Esophagus (tissue), 2 donors: ENCODE data around the gene MSMP. TPM values are rescaled to one million over a fixed set of nuclear protein-coding genes. Genes with fewer than 3 reads are reported as not detected.

ENCODE experiments used
- H3K27ac ChIP-seq, 2 donors: one replicate each; pipeline ENCODE4 v1.5.1; 2013; ENCODE audit warnings: low read depth in 2 of 2, mild to moderate bottlenecking in 2 of 2, inconsistent platforms in 1 of 2, low read length in 1 of 2, moderate library complexity in 1 of 2
- H3K27me3 ChIP-seq, 2 donors: one replicate each; pipeline ENCODE4 v1.6.1; 2013; ENCODE audit warnings: low read length in 2 of 2, control low read depth in 1 of 2, mild to moderate bottlenecking in 1 of 2; ENCODE audit not compliant: insufficient read depth in 2 of 2, control insufficient read depth in 1 of 2
- H3K36me3 ChIP-seq, 2 donors: one replicate each; pipeline ENCODE4 v1.6.1; 2013; ENCODE audit warnings: low read length in 1 of 2; ENCODE audit not compliant: control insufficient read depth in 2 of 2, insufficient read depth in 2 of 2
- H3K4me1 ChIP-seq, 2 donors: one replicate each; pipeline ENCODE4 v1.6.1; 2013; ENCODE audit warnings: low read length in 1 of 2; ENCODE audit not compliant: control insufficient read depth in 2 of 2, insufficient read depth in 2 of 2
- H3K4me3 ChIP-seq, 2 donors: one replicate each; pipeline ENCODE4 v1.5.1; 2013; ENCODE audit warnings: low read length in 2 of 2, mild to moderate bottlenecking in 2 of 2, low read depth in 1 of 2, moderate library complexity in 1 of 2
- H3K9me3 ChIP-seq, 2 donors: one replicate each; pipeline ENCODE4 v1.6.1; 2013; ENCODE audit warnings: mild to moderate bottlenecking in 2 of 2, low read depth in 1 of 2, low read length in 1 of 2, moderate library complexity in 1 of 2; ENCODE audit not compliant: control insufficient read depth in 2 of 2, insufficient read depth in 1 of 2
- WGBS, 2 donors: extraction: QIAGEN DNeasy Blood & Tissue Kit; methylation state at CpG; one replicate each; pipeline ENCODE4 v1.1.7; 2013; 5-methylcytosine and 5-hydroxymethylcytosine counted together
- polyA plus RNA-seq, 2 donors: library from polyadenylated mRNA; stranded (reverse); fragments of 200-250 nt; gene quantifications; one replicate each; pipeline ENCODE4 v1.2.3, GENCODE V29; 2013
- donor health status: healthy with polysubstance abuse.
- donor health status: Bipolar disorder and iron deficiency.

Gene MSMP
- polyA plus RNA-seq, 2 donors = 0.06 TPM; not detected in 1

DNA sequence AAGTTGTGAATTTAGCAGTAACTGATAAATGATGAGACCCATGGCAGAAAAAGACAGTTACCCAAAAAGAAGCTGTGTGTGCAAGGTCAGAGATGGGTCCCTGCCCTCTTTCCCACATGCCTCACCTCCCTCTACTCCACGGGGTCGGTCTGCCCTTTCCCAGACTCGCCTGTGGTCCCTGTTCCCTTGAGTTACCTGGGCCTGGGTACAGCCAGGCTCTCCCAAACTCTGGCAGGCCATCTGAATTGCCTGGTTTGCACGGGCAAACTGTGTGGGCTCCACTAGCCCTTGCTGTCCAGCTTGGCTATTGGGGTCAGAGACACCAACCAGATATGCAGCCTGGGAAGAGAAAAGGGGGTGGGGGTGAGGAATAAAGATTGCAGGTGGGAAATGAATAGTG is 45.9 kb downstream of the MSMP start:
- Histone ChIP-seq H3K4me1 (no peaks in the 10 kb centered on the region), H3K9me3 (no peaks in the 10 kb centered on the region), H3K27ac (no peak overlapping the region), H3K36me3 (peaks cover 57 to 75% of the 10 kb centered on the region in 2 donors), H3K4me3 (no peak overlapping the region), H3K27me3 (no peaks in the 10 kb centered on the region)
- 93 to 96% methylated on average over 4 of the region's 4 CpGs for WGBS, 2 donors

DNA sequence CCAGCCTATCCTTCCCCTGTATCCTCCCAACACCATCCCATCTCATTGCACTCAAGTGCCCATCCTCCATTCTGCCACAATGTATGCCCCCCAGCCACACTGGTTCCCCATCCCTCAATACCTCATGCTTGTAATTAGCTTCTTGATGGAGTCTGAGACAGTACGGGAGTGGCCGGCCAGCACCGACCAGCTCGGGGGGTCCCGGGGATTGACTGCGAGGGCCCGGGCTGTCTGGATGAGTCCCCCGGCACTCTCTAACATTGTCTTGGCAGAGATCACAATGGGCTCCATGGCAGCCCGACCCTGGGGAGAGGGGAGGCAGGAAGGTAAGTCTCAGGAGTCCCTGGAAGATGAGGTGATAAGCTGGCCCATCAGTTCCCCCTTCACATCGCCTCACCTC is 47.1 kb downstream of the MSMP start:
- H3K27me3 ChIP-seq = no peaks in the 10 kb centered on the region
- no peaks in the 10 kb centered on the region for H3K4me1 ChIP-seq
- no peak overlapping the region for H3K4me3 ChIP-seq
- H3K36me3 ChIP-seq = peaks cover 59 to 75% of the 10 kb centered on the region in 2 donors
- H3K9me3 ChIP-seq = no peaks in the 10 kb centered on the region
- H3K27ac ChIP-seq = no peak overlapping the region
- 87 to 90% methylated on average over 10 of the region's 10 CpGs for WGBS, 2 donors

DNA sequence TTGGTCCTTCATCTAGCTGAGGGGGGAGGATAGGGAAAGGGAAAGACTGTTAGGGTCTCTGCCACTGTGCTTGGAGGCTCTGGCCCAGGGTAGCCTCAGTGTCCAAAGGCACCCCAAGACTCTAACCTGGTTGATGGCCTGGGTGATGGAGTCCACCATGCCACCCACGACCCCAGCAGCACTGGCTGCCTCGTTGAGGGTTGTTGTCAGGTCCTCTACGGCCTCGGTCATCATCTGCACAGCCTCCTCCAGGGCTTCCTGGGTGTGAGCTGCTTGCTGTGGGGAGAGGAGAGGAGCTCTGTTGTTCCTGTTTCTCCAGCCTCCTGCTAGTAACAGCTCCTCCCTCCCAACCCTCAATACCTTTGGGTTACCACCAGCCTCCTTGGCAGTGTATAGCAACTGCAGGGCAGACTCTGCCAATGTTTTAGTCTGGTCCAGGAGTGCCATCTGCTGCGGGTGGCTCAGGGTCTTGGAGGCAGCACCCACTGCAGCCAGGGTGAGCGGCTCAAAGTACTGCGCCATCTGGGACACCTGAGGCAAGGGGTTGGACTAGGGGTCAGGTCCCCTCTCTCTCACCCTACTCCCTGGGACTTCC is 48.1 kb downstream of the MSMP start:
- Histone ChIP-seq H3K4me3 (no peak overlapping the region), H3K27me3 (no peaks in the 10 kb centered on the region), H3K36me3 (peaks cover 53 to 70% of the 10 kb centered on the region in 2 donors), H3K27ac (no peak overlapping the region), H3K4me1 (no peaks in the 10 kb centered on the region), H3K9me3 (no peaks in the 10 kb centered on the region)
- 92 to 93% methylated on average over 7 of the region's 7 CpGs for WGBS, 2 donors

DNA sequence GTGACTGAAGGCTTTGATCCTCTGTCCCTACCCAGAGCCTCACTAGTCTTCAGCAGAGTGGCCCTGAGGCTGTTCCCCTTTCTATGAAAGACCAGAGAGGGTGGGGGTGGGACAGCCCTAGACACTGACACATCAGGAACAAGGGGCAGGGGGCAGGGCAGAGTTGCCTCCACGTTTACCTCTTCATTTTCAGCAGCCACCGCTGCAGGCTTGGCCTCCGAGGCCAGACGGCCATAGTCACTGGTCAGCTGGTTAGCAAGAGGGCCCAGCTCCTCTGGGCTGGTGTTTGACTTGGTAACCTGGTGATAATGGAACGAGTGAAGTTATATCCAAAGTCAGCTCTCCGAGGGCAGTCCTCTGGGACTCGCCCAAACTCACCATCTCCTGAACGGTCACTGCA is 48.7 kb downstream of the MSMP start:
- Histone ChIP-seq H3K36me3 (peaks cover 50 to 67% of the 10 kb centered on the region in 2 donors), H3K4me1 (no peaks in the 10 kb centered on the region), H3K4me3 (no peak overlapping the region), H3K27me3 (no peaks in the 10 kb centered on the region), H3K9me3 (no peaks in the 10 kb centered on the region), H3K27ac (no peak overlapping the region)
- 74 to 77% methylated on average over 8 of the region's 8 CpGs for WGBS, 2 donors

DNA sequence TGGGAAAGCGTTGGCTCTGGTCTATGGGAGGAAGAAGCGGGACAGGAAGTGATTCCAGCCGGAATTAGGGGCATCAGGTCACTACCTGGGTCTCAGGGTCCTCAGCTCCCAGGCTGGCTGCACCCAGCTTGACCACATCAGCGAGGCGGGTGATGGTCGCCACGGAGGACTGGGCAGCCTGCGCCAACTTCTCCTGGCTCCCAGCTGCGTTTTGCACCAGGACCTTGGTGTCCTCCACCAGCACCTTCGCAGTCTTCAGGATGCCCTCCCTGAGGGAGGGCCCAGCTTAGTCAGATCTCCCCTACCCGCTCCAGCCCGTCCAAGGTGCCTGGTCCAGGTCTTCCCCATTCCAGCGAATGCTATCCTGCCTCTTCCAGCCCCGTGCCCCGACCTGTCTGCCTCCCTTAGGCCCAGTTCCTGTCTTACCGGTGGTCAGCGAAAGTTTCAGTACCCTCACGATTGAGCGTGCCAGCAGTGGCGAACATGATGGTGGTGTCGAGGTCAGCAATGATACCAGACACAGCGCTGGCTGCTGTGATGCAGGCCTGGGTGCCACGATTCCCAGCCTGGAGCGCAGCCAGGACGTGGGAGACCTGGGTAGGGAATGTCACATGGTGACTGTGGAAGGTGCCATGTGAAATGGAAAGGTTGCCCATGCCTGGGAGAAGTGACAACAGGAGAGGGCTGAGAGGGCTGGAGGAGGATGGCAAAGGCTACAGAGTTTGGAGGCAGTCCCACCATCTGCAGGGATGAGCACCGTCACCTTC is 50.0 kb downstream of the MSMP start:
- Histone ChIP-seq H3K36me3 (peaks cover 51 to 79% of the 10 kb centered on the region in 2 donors), H3K9me3 (no peaks in the 10 kb centered on the region), H3K27ac (no peak overlapping the region), H3K27me3 (no peaks in the 10 kb centered on the region), H3K4me1 (peaks cover 0 to 3% of the 10 kb centered on the region in 2 donors), H3K4me3 (no peak overlapping the region)
- WGBS, 2 donors = 94 to 96% methylated on average over 26 of the region's 26 CpGs

Other genes with a start within 250 kb of the MSMP start
- gene TESK1, start 149.0 kb downstream of the MSMP start, polyA plus RNA-seq = 10 to 100 TPM; 15.3 to 22.7 TPM
- under 1 TPM; 0.26 to 0.29 TPM for gene CD72, start 135.9 kb downstream of the MSMP start, polyA plus RNA-seq
- gene SIT1, start 103.3 kb downstream of the MSMP start, polyA plus RNA-seq = under 1 TPM; 0.75 to 0.88 TPM
- 100 to 1,000 TPM in 1 of 2 donors, 1 to 10 TPM in 1; 3.3 to 333 TPM for gene RMRP, start 96.3 kb downstream of the MSMP start, polyA plus RNA-seq
- gene CCDC107, start 96.0 kb downstream of the MSMP start, polyA plus RNA-seq = 10 to 100 TPM; 17.3 to 21.1 TPM
- 1 to 10 TPM; 2.4 to 4.0 TPM for gene ARHGEF39, start 89.1 kb downstream of the MSMP start, polyA plus RNA-seq
- gene CA9, start 80.3 kb downstream of the MSMP start, polyA plus RNA-seq = under 1 TPM; 0.18 to 0.94 TPM
- 1,000 to 10,000 TPM; 1,007 to 1,288 TPM for gene TPM2, start 64.4 kb downstream of the MSMP start, polyA plus RNA-seq
- 10 to 100 TPM; 53.2 to 89.5 TPM for gene TLN1, start 22.1 kb downstream of the MSMP start, polyA plus RNA-seq
- 10 to 100 TPM; 10.5 to 13.6 TPM for gene CREB3, start 21.6 kb downstream of the MSMP start, polyA plus RNA-seq
- 10 to 100 TPM; 26.7 to 45.8 TPM for gene GBA2, start 5.0 kb downstream of the MSMP start, polyA plus RNA-seq
- 1 to 10 TPM; 5.3 to 6.3 TPM for gene RGP1, start 5.0 kb downstream of the MSMP start, polyA plus RNA-seq
- 1 to 10 TPM; 3.8 to 5.1 TPM for gene NPR2, start 37.3 kb upstream of the MSMP start, polyA plus RNA-seq
- gene SPAG8, start 58.0 kb upstream of the MSMP start, polyA plus RNA-seq = under 1 TPM; 0.52 to 0.57 TPM
- gene HINT2, start 60.8 kb upstream of the MSMP start, polyA plus RNA-seq = 10 to 100 TPM; 43.1 to 45.0 TPM
- gene FAM221B, start 74.5 kb upstream of the MSMP start, polyA plus RNA-seq = not detected
- 1 to 10 TPM; 2.2 to 3.0 TPM for gene TMEM8B, start 75.0 kb upstream of the MSMP start, polyA plus RNA-seq
- not detected for gene OR13J1, start 116.1 kb upstream of the MSMP start, polyA plus RNA-seq
- under 1 TPM; 0.61 to 0.94 TPM for gene HRCT1, start 151.9 kb upstream of the MSMP start, polyA plus RNA-seq
- under 1 TPM; 0.29 to 0.33 TPM for gene SPAAR, start 155.2 kb upstream of the MSMP start, polyA plus RNA-seq
- not detected for gene OR2S2, start 203.9 kb upstream of the MSMP start, polyA plus RNA-seq